Measurements from ENCODE around the gene UQCC5. TPM values are rescaled to one million over a fixed set of nuclear protein-coding genes. Genes with fewer than 3 reads are reported as not detected.

The UQCC5 gene
- total RNA-seq, 1 experiment from 2014 or later, result 45.8 TPM

- no peak overlapping the region for H3K4ac ChIP-seq (ENCODE audit: low read depth, low read length)
- H3K9me3 ChIP-seq (ENCODE audit: control insufficient read depth, low read depth, low read length), result no peaks in the 10 kb centered on the region
- peaks cover 6 to 7% of the 10 kb centered on the region in 2 experiments; a peak in 3 of 4 replicates for H3K4me1 Mint-ChIP-seq
Observed at GRCh38 chr3:52520141-52520667, 16.2 kb upstream of the UQCC5 start.

More at GRCh38 chr3:52520141-52520667, 16.2 kb upstream of the UQCC5 start:
- TF ChIP-seq CTCF (conservative IDR thresholded peaks at IDR 0.05), result no peak
- H3K36me3 Mint-ChIP-seq (ENCODE audit: insufficient read depth in 1 of 3, low read depth in 3 of 3), result peaks cover 9 to 18% (median 13%) of the 10 kb centered on the region in 3 experiments; a peak in 6 of 7 replicates
- no peak for DNase-seq
- Histone ChIP-seq H2BK20ac (ENCODE audit: low read depth, low read length, poor library complexity, severe bottlenecking) (no peak overlapping the region), H4K20me1 (ENCODE audit: control insufficient read depth, insufficient read depth, insufficient read length) (peaks cover 3% of the 10 kb centered on the region), H3K9ac (ENCODE audit: extremely low read depth, insufficient read length, low read length) (no peak overlapping the region), H3K79me1 (ENCODE audit: insufficient read depth, low read depth, low read length, poor library complexity, severe bottlenecking) (no peaks in the 10 kb centered on the region), H4K5ac (ENCODE audit: insufficient read length, low read depth, low read length) (no peak overlapping the region), H2AFZ (ENCODE audit: low read length) (no peak overlapping the region), H3K27me3 (ENCODE audit: insufficient read depth, low read length) (no peaks in the 10 kb centered on the region), H3K79me2 (ENCODE audit: insufficient read depth, low read length) (no peaks in the 10 kb centered on the region), H3K23ac (ENCODE audit: insufficient read length, low read depth, low read length) (no peak overlapping the region), H4K91ac (ENCODE audit: insufficient read length, low read depth, low read length) (no peak overlapping the region), H3K14ac (ENCODE audit: insufficient read depth, low read length) (no peak overlapping the region), H3K23me2 (ENCODE audit: insufficient read length, low read depth, low read length, poor library complexity, severe bottlenecking) (no peaks in the 10 kb centered on the region), H3K18ac (ENCODE audit: insufficient read length, low read depth, low read length) (no peak overlapping the region), H3K4me2 (ENCODE audit: insufficient read depth, insufficient read length, low read length) (no peak overlapping the region), H3K4me1 (ENCODE audit: insufficient read depth, low read length) (no peaks in the 10 kb centered on the region), H2BK15ac (ENCODE audit: low read depth, low read length) (no peak overlapping the region), H3K56ac (ENCODE audit: insufficient read length, low read depth, low read length) (no peak overlapping the region), H3T11ph (ENCODE audit: low read length) (no peak overlapping the region), H4K8ac (replicated peaks; ENCODE audit: insufficient read length, low read depth, low read length) (no peak overlapping the region), H2BK12ac (ENCODE audit: insufficient read length, low read depth, low read length) (no peak overlapping the region), H3K27ac (ENCODE audit: insufficient read length, low read depth, low read length) (no peak overlapping the region), H2BK120ac (ENCODE audit: low read depth, low read length, poor library complexity, severe bottlenecking) (no peak overlapping the region), H2BK5ac (ENCODE audit: insufficient read length, low read length) (no peak overlapping the region), H2AK5ac (ENCODE audit: insufficient read length, low read length) (no peak overlapping the region)
- H3K4me3 Mint-ChIP-seq, result no peak overlapping the region
- no peaks in the 10 kb centered on the region; a peak in 1 of 5 replicates for H3K9me3 Mint-ChIP-seq
- no CpG with 5 or more reads among the region's 14 CpGs for WGBS (ENCODE audit: extremely low coverage, insufficient read length, low lambda C conversion rate)
- no peak overlapping the region; a peak in 1 of 7 replicates for H3K27ac Mint-ChIP-seq
- peaks cover 2% of the 10 kb centered on the region for H3K27me3 Mint-ChIP-seq (ENCODE audit: low read depth)

Measured in H9 (cell line).